HCT116 (cell line): ENCODE data around the gene CDC42SE2. TPM values are rescaled to one million over a fixed set of nuclear protein-coding genes. Genes with fewer than 3 reads are reported as not detected.

Experiments used
- ATAC-seq: fragments of 200-7000 bp; cut with Tn5 transposase; 2 replicates; pipeline ENCODE4 v1.9.1; 2020; ENCODE audit warnings: mild to moderate bottlenecking, moderate library complexity
- BruUV-seq: library from RNA; stranded (reverse); fragments of 400-500 nt; replicated peaks from 2 replicates; lab custom pipeline; 2021; lab: Mats Ljungman, UMichigan
- CTCF ChIA-PET: fragments of 300-600 bp; sonication (Branson Sonifier 250); formaldehyde crosslinking; loops from one replicate; lab custom pipeline; 2021; ENCODE audit warnings: antibody characterized with exemption; lab: Charles Lee
- POLR2A ChIA-PET: fragments of 300-600, 350-600 bp; sonication (Branson Sonifier 250); formaldehyde crosslinking; loops from one replicate; lab custom pipeline; 2021; ENCODE audit warnings: antibody characterized with exemption; lab: Charles Lee
- RAD21 ChIA-PET, 2 experiments: fragments of 300-600 bp; sonication (Branson Sonifier 250); formaldehyde crosslinking; loops; one replicate each; lab custom pipeline; 2023; ENCODE audit warnings: low total read pairs in 2 of 2; ENCODE audit not compliant: uncharacterized antibody in 2 of 2, unreplicated experiment in 2 of 2, low non-redundant PET in 1 of 2; lab: Charles Lee
- DNase-seq: peaks from one replicate; pipeline ENCODE4 v3.0.0-alpha.2; 2010; ENCODE audit warnings: low read depth, low spot score
- H2AFZ ChIP-seq: fragments of 200-600 bp; shearing (Covaris generic), sonication (generic); 2 replicates; pipeline ENCODE4 v1.6.1; 2017; ENCODE audit warnings: low read depth, mixed run types, mixed read lengths, antibody characterized with exemption, low read length; ENCODE audit not compliant: poor library complexity, severe bottlenecking
- H3K27ac ChIP-seq: 2 replicates; pipeline ENCODE4 v1.5.1; 2012; ENCODE audit warnings: low read depth, low read length
- H3K27me3 ChIP-seq: fragments of 200-600 bp; sonication (generic); 2 replicates; pipeline ENCODE4 v1.6.1; 2016; ENCODE audit warnings: mixed run types, low read length, mixed read lengths; ENCODE audit not compliant: insufficient read depth
- H3K36me3 ChIP-seq, 2 experiments: fragments of 200-500 bp in 1 of 2; fragments of 200-600 bp in 1 of 2; sonication (Bioruptor generic) in 1 of 2; sonication (generic) in 1 of 2; 2 replicates each; pipeline versions ENCODE4 v1.5.1 to v1.6.1; 2014 to 2016; ENCODE audit warnings: low read length in 2 of 2, inconsistent platforms in 1 of 2, mixed read lengths in 1 of 2, mixed run types in 1 of 2; ENCODE audit not compliant: insufficient read depth in 2 of 2, control insufficient read depth in 1 of 2
- H3K4me1 ChIP-seq, 2 experiments: fragments of 200-600 bp in 1 of 2; sonication (generic) in 1 of 2; 2 replicates each; pipeline versions ENCODE4 v1.5.1 to v1.6.1; 2012 to 2017; ENCODE audit warnings: low read length in 2 of 2, inconsistent platforms in 1 of 2, mild to moderate bottlenecking in 1 of 2, mixed read lengths in 1 of 2, mixed run types in 1 of 2, moderate library complexity in 1 of 2; ENCODE audit not compliant: insufficient read depth in 2 of 2, control insufficient read depth in 1 of 2
- H3K4me2 ChIP-seq: fragments of 200-600 bp; sonication (generic); 2 replicates; pipeline ENCODE4 v1.6.1; 2017; ENCODE audit warnings: mixed run types, low read length, mixed read lengths
- H3K4me3 ChIP-seq, 2 experiments: fragments of 200-600 bp in 1 of 2; sonication (generic) in 1 of 2; replicated peaks in 1 of 2; 2 replicates each; pipeline ENCODE4 v1.5.1; 2011 to 2016; ENCODE audit warnings: low read length in 2 of 2, control low read depth in 1 of 2, low read depth in 1 of 2, mild to moderate bottlenecking in 1 of 2, mixed read lengths in 1 of 2, mixed run types in 1 of 2
- H3K79me2 ChIP-seq: fragments of 200-600 bp; sonication (generic); 2 replicates; pipeline ENCODE4 v1.6.1; 2017; ENCODE audit warnings: mild to moderate bottlenecking, mixed run types, low read length, moderate library complexity, mixed read lengths; ENCODE audit not compliant: insufficient read depth
- H3K9ac ChIP-seq: fragments of 200-600 bp; sonication (generic); 2 replicates; pipeline ENCODE4 v1.6.1; 2016; ENCODE audit warnings: low read length, mixed read lengths
- H3K9me2 ChIP-seq: fragments of 200-600 bp; sonication (generic), shearing (Covaris generic); 2 replicates; pipeline ENCODE4 v1.6.1; 2017; ENCODE audit warnings: mixed run types, mild to moderate bottlenecking, moderate library complexity; ENCODE audit not compliant: insufficient read depth
- H3K9me3 ChIP-seq, 2 experiments: fragments of 200-500 bp in 1 of 2; fragments of 200-600 bp in 1 of 2; sonication (Bioruptor generic) in 1 of 2; sonication (generic) in 1 of 2; 2 replicates each; pipeline ENCODE4 v1.6.1; 2014 to 2017; ENCODE audit warnings: low read length in 2 of 2, mixed read lengths in 2 of 2, inconsistent platforms in 1 of 2, low read depth in 1 of 2, mild to moderate bottlenecking in 1 of 2, mixed run types in 1 of 2, moderate library complexity in 1 of 2; ENCODE audit not compliant: control insufficient read depth in 1 of 2, insufficient read depth in 1 of 2
- H4K20me1 ChIP-seq: fragments of 200-600 bp; sonication (generic), shearing (Covaris generic); 2 replicates; pipeline ENCODE4 v1.6.1; 2017; ENCODE audit warnings: mixed run types, mild to moderate bottlenecking, moderate library complexity; ENCODE audit not compliant: insufficient read depth
- ATF3 ChIP-seq: IDR thresholded peaks from 2 replicates; pipeline ENCODE4 v1.6.1; 2012
- CBX3 ChIP-seq: IDR thresholded peaks from 2 replicates; pipeline ENCODE4 v1.6.1; 2012; ENCODE audit warnings: low read depth
- CEBPB ChIP-seq: IDR thresholded peaks from 2 replicates; pipeline ENCODE4 v1.6.1; 2012; ENCODE audit warnings: low read depth
- EZH2phosphoT487 ChIP-seq: fragments of 200-600 bp; IDR thresholded peaks from 2 replicates; pipeline ENCODE4 v1.6.1; 2018; ENCODE audit warnings: antibody characterized with exemption, borderline replicate concordance
- FOSL1 ChIP-seq: IDR thresholded peaks from 2 replicates; pipeline ENCODE4 v1.6.1; 2012; ENCODE audit warnings: low read depth
- JUND ChIP-seq: IDR thresholded peaks from 2 replicates; pipeline ENCODE4 v1.6.1; 2012
- SIN3A ChIP-seq: IDR thresholded peaks from 2 replicates; pipeline ENCODE4 v1.6.1; 2012; ENCODE audit warnings: low read depth
- SP1 ChIP-seq: IDR thresholded peaks from 2 replicates; pipeline ENCODE4 v1.6.1; 2012; ENCODE audit warnings: low read depth
- SRF ChIP-seq: IDR thresholded peaks from 2 replicates; pipeline ENCODE4 v1.6.1; 2012; ENCODE audit warnings: low read depth
- intact Hi-C: fragments of 100-400 bp; cut with micrococcal nuclease; formaldehyde crosslinking; loops from 2 replicates; pipeline ENCODE4 v1.10.0; 2022
- total RNA-seq: library from RNA; stranded (reverse); gene quantifications from one replicate; pipeline ENCODE4 v1.2.1, GENCODE V29; 2021; ENCODE audit not compliant: unreplicated experiment

Gene CDC42SE2
- total RNA-seq, 1 experiment from 2014 or later = 27.0 TPM

GRCh38 chr5:131254741-131255140 lies 9.1 kb upstream of the CDC42SE2 start:
- Histone ChIP-seq H3K4me2 (no peak overlapping the region), H3K4me1 (peaks cover 17 to 28% of the 10 kb centered on the region in 2 experiments), H3K9me3 (no peaks in the 10 kb centered on the region), H3K9ac (no peak overlapping the region), H3K79me2 (no peaks in the 10 kb centered on the region), H2AFZ (no peak overlapping the region), H3K27ac (no peak overlapping the region), H3K27me3 (no peaks in the 10 kb centered on the region), H3K4me3 (no peak overlapping the region), H3K36me3 (no peaks in the 10 kb centered on the region), H3K9me2 (no peaks in the 10 kb centered on the region), H4K20me1 (no peaks in the 10 kb centered on the region)
- POLR2A ChIA-PET = interaction anchor here (0.7 kb wide), 1 partner anchor 26 kb away, joined by 3 read pairs; no protein-coding TSS in a partner anchor
- intact Hi-C loops = no loop called here
- BruUV-seq = no TSS peak
- TF ChIP-seq SRF (no peak), CEBPB (no peak), SP1 (no peak), FOSL1 (no peak), EZH2phosphoT487 (no peak), JUND (no peak), SIN3A (no peak), CBX3 (no peak)
- CTCF ChIA-PET = no interaction called here
- no peak for ATAC-seq
- RAD21 ChIA-PET = no interaction called here
- DNase-seq = no peak

GRCh38 chr5:131256507-131256823 lies 7.4 kb upstream of the CDC42SE2 start:
- RAD21 ChIA-PET = no interaction called here
- POLR2A ChIA-PET = no interaction called here
- Histone ChIP-seq H3K9me2 (no peaks in the 10 kb centered on the region), H3K9ac (no peak overlapping the region), H3K4me1 (peaks cover 18 to 34% of the 10 kb centered on the region in 2 experiments), H3K79me2 (no peaks in the 10 kb centered on the region), H3K36me3 (no peaks in the 10 kb centered on the region), H3K4me2 (peak overlapping the region; percentile 6; the same call in 1 of the 2 replicates), H3K27me3 (no peaks in the 10 kb centered on the region), H4K20me1 (no peaks in the 10 kb centered on the region), H3K27ac (no peak overlapping the region), H3K9me3 (no peaks in the 10 kb centered on the region), H2AFZ (no peak overlapping the region), H3K4me3 (no peak overlapping the region)
- no TSS peak for BruUV-seq
- ATAC-seq (no peak), DNase-seq (no peak)
- CTCF ChIA-PET = no interaction called here
- intact Hi-C loops = no loop called here
- TF ChIP-seq ATF3 = no peak
